Endodermal cell (in vitro differentiated cells): Measurements from ENCODE around the gene UNC5C. TPM values are rescaled to one million over a fixed set of nuclear protein-coding genes. Genes with fewer than 3 reads are reported as not detected.

Source experiments
- DNase-seq: peaks from one replicate; pipeline ENCODE4 v3.0.0-alpha.2; 2017
- H3K27ac ChIP-seq: 2 replicates; pipeline ENCODE4 v1.5.1; 2013; ENCODE audit warnings: mild to moderate bottlenecking, low read depth, low read length, moderate library complexity
- H3K27me3 ChIP-seq: 2 replicates; pipeline ENCODE4 v1.6.1; 2013; ENCODE audit warnings: mild to moderate bottlenecking, low read length, moderate library complexity; ENCODE audit not compliant: insufficient read depth, control insufficient read depth, poor library complexity, severe bottlenecking
- H3K36me3 ChIP-seq: 2 replicates; pipeline ENCODE4 v1.7.0; 2013; ENCODE audit warnings: mild to moderate bottlenecking, low read length, moderate library complexity; ENCODE audit not compliant: control insufficient read depth, insufficient read depth
- H3K4me1 ChIP-seq: one replicate; pipeline ENCODE4 v1.7.0; 2013; ENCODE audit warnings: low read length; ENCODE audit not compliant: control insufficient read depth, insufficient read depth
- H3K4me3 ChIP-seq: 2 replicates; pipeline ENCODE4 v1.5.1; 2013; ENCODE audit warnings: mild to moderate bottlenecking, low read length, moderate library complexity
- H3K9ac ChIP-seq: 2 replicates; pipeline ENCODE4 v1.6.1; 2013; ENCODE audit warnings: mild to moderate bottlenecking, low read length, moderate library complexity; ENCODE audit not compliant: poor library complexity, severe bottlenecking; ENCODE audit errors: extremely low read depth
- H3K9me3 ChIP-seq: 2 replicates; pipeline ENCODE4 v1.6.1; 2013; ENCODE audit warnings: mild to moderate bottlenecking, low read length, moderate library complexity; ENCODE audit not compliant: control insufficient read depth
- H3K27ac Mint-ChIP-seq: 2 replicates; pipeline ENCODE4 v1.8.0; 2020; ENCODE audit warnings: mixed read lengths
- H3K27me3 Mint-ChIP-seq: 2 replicates; pipeline ENCODE4 v1.8.0; 2021; ENCODE audit warnings: mild to moderate bottlenecking, mixed read lengths; ENCODE audit not compliant: insufficient read depth
- H3K36me3 Mint-ChIP-seq: 2 replicates; pipeline ENCODE4 v1.8.0; 2020; ENCODE audit warnings: low read depth, mixed read lengths
- H3K4me1 Mint-ChIP-seq: 2 replicates; pipeline ENCODE4 v1.8.0; 2020; ENCODE audit warnings: mixed read lengths
- H3K4me3 Mint-ChIP-seq: 2 replicates; pipeline ENCODE4 v1.8.0; 2020; ENCODE audit warnings: mild to moderate bottlenecking, moderate library complexity, mixed read lengths
- H3K9me3 Mint-ChIP-seq: 2 replicates; pipeline ENCODE4 v1.8.0; 2020; ENCODE audit warnings: mild to moderate bottlenecking, mixed read lengths
- CTCF ChIP-seq: fragments of 200-600 bp; sonication (generic); conservative IDR thresholded peaks from 2 replicates; pipeline ENCODE4 v1.5.0; 2021; ENCODE audit warnings: antibody characterized with exemption, mild to moderate bottlenecking
- WGBS, 2 experiments: methylation state at CpG; one replicate each; pipeline versions ENCODE4 v1.1.5 to v1.1.7; 2013; ENCODE audit warnings: missing lambda C conversion rate in 2 of 2, mixed read lengths in 1 of 2; ENCODE audit not compliant: insufficient coverage in 1 of 2, insufficient read length in 1 of 2; 5-methylcytosine and 5-hydroxymethylcytosine counted together
- total RNA-seq, 2 donors: library from RNA; stranded (reverse); fragmentation: NEBNext Ultra II Directional in 1 of 2; extraction: Animal tissue kit (Norgen Biotek cat#: 25700) in 1 of 2; gene quantifications; 2 replicates in 1 of 2; 3 replicates in 1 of 2; pipeline ENCODE4 v1.2.1, GENCODE V29; 2021

UNC5C gene
- total RNA-seq, 2 donors from 2014 or later: 2.0 to 7.2 TPM

- Histone ChIP-seq H3K27ac (no peak overlapping the region), H3K4me1 (no peaks in the 10 kb centered on the region), H3K9ac (no peak overlapping the region), H3K27me3 (peaks cover 13% of the 10 kb centered on the region), H3K4me3 (no peak overlapping the region), H3K36me3 (no peaks in the 10 kb centered on the region), H3K9me3 (no peaks in the 10 kb centered on the region)
- no peaks in the 10 kb centered on the region for H3K9me3 Mint-ChIP-seq
- no peak for DNase-seq
- TF ChIP-seq CTCF: no peak
- H3K27ac Mint-ChIP-seq: no peak overlapping the region
- peaks cover 8% of the 10 kb centered on the region for H3K27me3 Mint-ChIP-seq
- H3K36me3 Mint-ChIP-seq: peaks cover 8% of the 10 kb centered on the region
- 89 to 93% methylated on average over 3 to 5 of the region's 5 CpGs for WGBS, 2 experiments
- H3K4me3 Mint-ChIP-seq: no peak overlapping the region
- H3K4me1 Mint-ChIP-seq: peaks cover 22% of the 10 kb centered on the region
These were observed 333.7 kb downstream of the UNC5C start for GRCh38 chr4:95215043-95215442.

GRCh38 chr4:95214408-95214807 lies 334.4 kb downstream of the UNC5C start:
- no peak overlapping the region for H3K27ac Mint-ChIP-seq
- TF ChIP-seq CTCF: no peak
- H3K36me3 ChIP-seq: no peaks in the 10 kb centered on the region
- no peaks in the 10 kb centered on the region for H3K9me3 Mint-ChIP-seq
- H3K9me3 ChIP-seq: no peaks in the 10 kb centered on the region
- peaks cover 6% of the 10 kb centered on the region for H3K36me3 Mint-ChIP-seq
- no peaks in the 10 kb centered on the region for H3K4me1 ChIP-seq
- WGBS, 2 experiments: 89 to 100% methylated on average over 2 to 5 of the region's 5 CpGs
- peaks cover 13% of the 10 kb centered on the region for H3K27me3 ChIP-seq
- no peak overlapping the region for H3K4me3 ChIP-seq
- H3K27ac ChIP-seq: no peak overlapping the region
- H3K9ac ChIP-seq: no peak overlapping the region
- peaks cover 25% of the 10 kb centered on the region for H3K4me1 Mint-ChIP-seq
- no peak for DNase-seq
- H3K4me3 Mint-ChIP-seq: no peak overlapping the region
- peaks cover 6% of the 10 kb centered on the region for H3K27me3 Mint-ChIP-seq

GRCh38 chr4:95213366-95213765 lies 335.4 kb downstream of the UNC5C start:
- H3K9ac ChIP-seq: no peak overlapping the region
- peaks cover 6% of the 10 kb centered on the region for H3K27me3 Mint-ChIP-seq

More at GRCh38 chr4:95213366-95213765, 335.4 kb downstream of the UNC5C start:
- no peaks in the 10 kb centered on the region for H3K9me3 Mint-ChIP-seq
- H3K4me3 Mint-ChIP-seq: no peak overlapping the region
- no peak overlapping the region for H3K27ac Mint-ChIP-seq
- no peak overlapping the region for H3K4me3 ChIP-seq
- WGBS, 2 experiments: 92 to 96% methylated on average over 6 to 8 of the region's 8 CpGs
- H3K4me1 ChIP-seq: no peaks in the 10 kb centered on the region
- no peaks in the 10 kb centered on the region for H3K36me3 ChIP-seq
- no peaks in the 10 kb centered on the region for H3K9me3 ChIP-seq
- H3K36me3 Mint-ChIP-seq: no peaks in the 10 kb centered on the region
- H3K27me3 ChIP-seq: peaks cover 13% of the 10 kb centered on the region
- no peak overlapping the region for H3K27ac ChIP-seq
- no peak for TF ChIP-seq CTCF
- peaks cover 25% of the 10 kb centered on the region for H3K4me1 Mint-ChIP-seq
- DNase-seq: no peak
